ENCODE measurements around the gene SLC12A6. TPM values are rescaled to one million over a fixed set of nuclear protein-coding genes. Genes with fewer than 3 reads are reported as not detected.
A peak's percentile ranks its signal among the peaks of the same experiment; 100 is the strongest.
"Not testable (repeated sequence)": the region's sequence is repeated elsewhere in the genome, so short reads cannot be mapped to it uniquely, and the experiment has no call there.

Gene SLC12A6
- polyA plus RNA-seq (2011; rRNA removed) (20.2 and 21.1 TPM in 2 replicates), polyA minus RNA-seq (2011; rRNA and poly(A)+ RNA removed) (25.9 and 27.0 TPM in 2 replicates)

DNA sequence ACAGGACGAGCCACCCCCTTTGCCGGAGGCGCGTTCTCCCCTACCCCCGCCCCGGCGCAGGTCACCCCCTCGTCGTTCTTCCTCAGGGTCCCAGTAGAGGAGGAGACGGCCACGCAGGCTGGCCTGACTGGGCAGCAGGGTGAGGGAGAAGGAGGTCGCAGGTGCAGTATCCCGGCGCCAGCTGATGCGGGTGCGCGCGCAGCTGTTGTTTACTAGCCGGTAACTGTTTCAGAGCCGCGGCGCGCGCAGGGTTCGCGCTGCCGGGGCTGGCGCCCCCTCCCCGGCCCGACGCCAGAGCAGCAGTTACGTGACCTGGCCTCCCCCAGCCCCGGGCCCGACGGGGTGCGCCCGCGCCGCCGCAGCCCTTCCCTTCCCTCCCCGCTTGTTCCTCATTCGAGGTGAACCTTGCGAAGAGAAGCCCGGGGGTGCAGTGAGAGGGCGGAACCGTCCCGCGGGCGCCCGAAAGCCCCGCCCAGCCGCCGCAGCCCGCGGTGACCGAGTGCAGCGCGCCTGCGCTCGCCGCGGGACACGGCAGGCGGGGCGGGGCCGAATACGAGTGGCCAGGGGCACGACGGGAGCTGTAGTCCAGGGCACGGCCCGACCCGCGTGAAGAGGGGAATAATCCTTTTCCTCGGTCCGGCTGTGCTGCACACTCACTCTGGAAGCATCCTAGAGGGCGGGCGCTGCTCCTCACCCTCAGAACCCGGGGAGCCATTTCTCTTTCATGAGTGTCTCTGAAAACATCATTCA lies at the start of gene SLC12A6:
Gene SLC12A6, minus strand, starts transcription at position 225 of the 750 bp plus-strand sequence. CDS start 1,101 bp downstream, outside the sequence.
- Histone ChIP-seq H3K36me3 (ENCODE audit: control insufficient read depth, insufficient read depth, low read length) (peaks cover 3% of the 10 kb centered on the region), H3K27me3 (ENCODE audit: control insufficient read depth, insufficient read depth, low read length) (no peaks in the 10 kb centered on the region), H3K4me3 (ENCODE audit: low read depth, low read length) (peak within 1 kb of the TSS; percentile 100)
- ChIA-PET CTCF (interaction anchor here (0.5 to 1.7 kb wide), 3 partner anchors 29 to 101 kb away, joined by 3 read pairs; partner anchors contain the start of gene LPCAT4), POLR2A (no interaction called here)
- TF ChIP-seq, protein P1, sequence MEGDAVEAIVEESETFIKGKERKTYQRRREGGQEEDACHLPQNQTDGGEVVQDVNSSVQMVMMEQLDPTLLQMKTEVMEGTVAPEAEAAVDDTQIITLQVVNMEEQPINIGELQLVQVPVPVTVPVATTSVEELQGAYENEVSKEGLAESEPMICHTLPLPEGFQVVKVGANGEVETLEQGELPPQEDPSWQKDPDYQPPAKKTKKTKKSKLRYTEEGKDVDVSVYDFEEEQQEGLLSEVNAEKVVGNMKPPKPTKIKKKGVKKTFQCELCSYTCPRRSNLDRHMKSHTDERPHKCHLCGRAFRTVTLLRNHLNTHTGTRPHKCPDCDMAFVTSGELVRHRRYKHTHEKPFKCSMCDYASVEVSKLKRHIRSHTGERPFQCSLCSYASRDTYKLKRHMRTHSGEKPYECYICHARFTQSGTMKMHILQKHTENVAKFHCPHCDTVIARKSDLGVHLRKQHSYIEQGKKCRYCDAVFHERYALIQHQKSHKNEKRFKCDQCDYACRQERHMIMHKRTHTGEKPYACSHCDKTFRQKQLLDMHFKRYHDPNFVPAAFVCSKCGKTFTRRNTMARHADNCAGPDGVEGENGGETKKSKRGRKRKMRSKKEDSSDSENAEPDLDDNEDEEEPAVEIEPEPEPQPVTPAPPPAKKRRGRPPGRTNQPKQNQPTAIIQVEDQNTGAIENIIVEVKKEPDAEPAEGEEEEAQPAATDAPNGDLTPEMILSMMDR (IDR thresholded peaks at IDR 0.05; ENCODE audit: insufficient read depth, low read depth, low read length), result no peak
- DNase-seq (ENCODE audit: low read depth), result peak; percentile 55

DNA sequence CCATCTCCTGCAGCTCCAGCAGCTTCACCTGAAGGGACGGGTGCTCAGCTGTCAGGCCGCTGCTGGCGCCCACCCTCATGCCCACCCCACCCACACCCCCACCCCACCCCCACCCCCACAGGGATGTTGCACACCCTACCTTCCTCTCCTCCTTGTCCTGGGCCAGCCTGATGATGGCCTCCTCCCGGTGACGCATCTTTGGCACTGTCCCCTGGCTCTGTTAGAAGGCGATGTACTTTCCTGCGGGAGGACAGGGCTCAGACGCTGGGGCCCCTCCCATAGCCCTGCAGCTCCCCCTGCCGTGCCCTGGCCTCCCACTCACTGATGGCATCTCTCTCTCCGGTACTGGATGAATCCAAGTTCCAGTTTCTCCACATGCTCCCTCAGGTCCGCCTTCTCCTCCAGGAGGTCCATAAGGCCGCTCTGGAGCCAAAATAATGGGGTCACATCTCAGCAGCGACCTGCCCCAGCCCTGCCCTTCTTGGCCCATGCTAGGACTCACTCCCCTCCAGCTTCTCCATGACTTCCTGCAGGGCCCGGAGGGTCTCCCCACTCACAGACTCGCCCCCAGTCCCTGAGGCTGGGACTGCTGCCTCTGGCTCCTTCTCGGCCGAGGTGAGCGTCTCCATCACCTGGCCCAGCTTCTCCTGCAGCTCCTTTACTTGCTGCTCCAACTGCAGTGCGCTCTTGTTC lies 44.4 kb upstream of the SLC12A6 start:
- DNase-seq (ENCODE audit: low read depth); CTCF ChIA-PET; H3K36me3 ChIP-seq (ENCODE audit: control insufficient read depth, insufficient read depth, low read length); POLR2A ChIA-PET; H3K4me3 ChIP-seq (ENCODE audit: low read depth, low read length); H3K27me3 ChIP-seq (ENCODE audit: control insufficient read depth, insufficient read depth, low read length): not testable (repeated sequence)

DNA sequence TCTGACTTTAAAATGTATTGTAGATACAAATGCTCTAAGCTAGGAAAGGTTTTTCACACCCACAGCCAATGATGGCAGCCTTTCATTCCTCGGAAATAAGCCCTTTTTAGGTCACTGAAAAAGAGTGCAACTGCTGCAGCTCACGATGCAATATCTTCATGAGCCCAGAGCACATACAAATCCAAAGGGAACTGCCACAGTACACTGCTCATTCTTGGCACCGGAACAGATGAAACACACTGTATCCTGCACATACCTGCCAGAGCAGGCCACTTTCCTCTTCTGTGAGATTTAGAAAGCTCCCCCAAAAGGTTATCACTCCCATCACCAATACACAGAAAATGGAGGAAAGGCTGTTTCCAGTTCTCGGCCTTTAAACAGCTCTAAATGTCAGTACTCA lies 42.9 kb upstream of the SLC12A6 start:
- H3K36me3 ChIP-seq (ENCODE audit: control insufficient read depth, insufficient read depth, low read length); H3K27me3 ChIP-seq (ENCODE audit: control insufficient read depth, insufficient read depth, low read length); CTCF ChIA-PET; DNase-seq (ENCODE audit: low read depth); POLR2A ChIA-PET; H3K4me3 ChIP-seq (ENCODE audit: low read depth, low read length): not testable (repeated sequence)

DNA sequence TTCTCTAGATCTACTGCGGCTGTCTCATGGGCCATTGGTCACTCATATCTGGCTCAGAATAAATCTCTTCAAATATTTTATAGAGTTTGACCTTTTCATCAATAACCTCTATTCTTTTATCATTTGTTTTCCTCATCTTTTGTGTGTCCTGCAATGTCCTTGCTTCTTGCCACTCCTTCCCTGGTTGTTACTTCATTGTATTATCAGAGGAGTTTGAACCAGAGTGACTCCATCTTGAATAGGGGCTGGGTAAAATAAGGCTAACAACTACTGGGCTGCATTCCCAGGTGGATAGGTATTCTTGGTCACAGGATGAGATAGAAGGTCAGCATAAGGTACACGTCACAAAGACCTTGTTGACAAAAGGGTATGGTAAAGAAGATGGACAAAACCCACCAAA lies 39.3 kb upstream of the SLC12A6 start:
- no peaks in the 10 kb centered on the region for H3K27me3 ChIP-seq (ENCODE audit: control insufficient read depth, insufficient read depth, low read length)
- no peak overlapping the region for H3K4me3 ChIP-seq (ENCODE audit: low read depth, low read length)
- CTCF ChIA-PET, result interaction anchor here (1.4 kb wide), 1 partner anchor 10 kb away, joined by 7 read pairs; the partner anchor contains the start of gene LPCAT4
- POLR2A ChIA-PET, result no interaction called here
- TF ChIP-seq, protein P1 (IDR thresholded peaks at IDR 0.05; ENCODE audit: insufficient read depth, low read depth, low read length), result no peak
- DNase-seq (ENCODE audit: low read depth), result no peak
- H3K36me3 ChIP-seq (ENCODE audit: control insufficient read depth, insufficient read depth, low read length), result no peaks in the 10 kb centered on the region

DNA sequence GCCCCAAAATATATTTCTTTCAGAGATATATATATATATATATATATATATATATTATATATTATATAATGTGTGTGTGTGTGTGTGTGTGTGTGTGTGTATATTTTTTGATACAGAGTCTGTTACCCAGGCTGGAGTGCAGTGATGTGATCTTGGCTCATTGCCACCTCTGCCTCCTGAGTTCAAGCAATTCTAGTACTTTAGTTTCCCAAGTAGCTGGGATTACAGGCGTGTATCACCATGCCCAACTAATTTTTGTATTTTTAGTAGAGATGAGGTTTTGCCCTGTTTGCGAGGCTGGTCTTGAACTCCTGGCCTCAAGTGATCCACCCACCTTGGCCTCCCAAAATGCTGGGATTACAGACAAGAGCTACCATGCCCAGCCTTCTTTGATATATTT lies 38.0 kb upstream of the SLC12A6 start:
- H3K36me3 ChIP-seq (ENCODE audit: control insufficient read depth, insufficient read depth, low read length); H3K27me3 ChIP-seq (ENCODE audit: control insufficient read depth, insufficient read depth, low read length); DNase-seq (ENCODE audit: low read depth); H3K4me3 ChIP-seq (ENCODE audit: low read depth, low read length); POLR2A ChIA-PET: not testable (repeated sequence)
- CTCF ChIA-PET, result interaction anchor here (0.6 to 1.4 kb wide), 2 partner anchors 8 to 59 kb away, joined by 3 to 7 read pairs; partner anchors contain the start of gene LPCAT4

DNA sequence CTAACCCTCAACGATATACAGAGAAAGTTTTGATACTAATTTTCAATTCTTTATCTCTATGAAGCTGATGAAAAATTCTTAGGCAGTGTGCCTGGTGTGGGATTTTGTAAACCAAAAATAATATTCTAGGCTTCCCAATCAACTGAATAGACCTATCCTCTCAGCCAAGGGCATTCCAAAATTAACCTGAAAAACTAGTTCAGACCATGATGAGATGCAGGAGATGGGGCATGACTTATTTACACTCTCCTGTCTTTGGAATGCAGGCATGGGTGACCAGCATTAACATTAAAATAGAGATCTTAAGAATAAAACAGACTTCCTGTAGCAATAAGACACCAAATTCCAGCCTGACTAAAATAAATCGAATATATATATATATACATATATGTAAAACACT lies 37.2 kb upstream of the SLC12A6 start:
- CTCF ChIA-PET, result no interaction called here
- no peak for DNase-seq (ENCODE audit: low read depth)
- TF ChIP-seq, protein P1 (IDR thresholded peaks at IDR 0.05; ENCODE audit: insufficient read depth, low read depth, low read length), result no peak
- POLR2A ChIA-PET, result no interaction called here
- H3K27me3 ChIP-seq (ENCODE audit: control insufficient read depth, insufficient read depth, low read length), result no peaks in the 10 kb centered on the region
- no peak overlapping the region for H3K4me3 ChIP-seq (ENCODE audit: low read depth, low read length)
- H3K36me3 ChIP-seq (ENCODE audit: control insufficient read depth, insufficient read depth, low read length), result no peaks in the 10 kb centered on the region
